Spleen (tissue), 11 donors: ENCODE results near the gene ELAVL2. TPM values are rescaled to one million over a fixed set of nuclear protein-coding genes. Genes with fewer than 3 reads are reported as not detected.

Experiments
- DNase-seq: peaks from one replicate; pipeline ENCODE4 v3.0.0-alpha.2; 2020
- H3K27ac ChIP-seq, 8 donors: fragments of 200-600 bp; sonication (generic) in 7 of 8; 1 replicate in 4 of 8; 2 replicates in 4 of 8; pipeline versions ENCODE4 v1.5.0 to v1.8.0; 2016 to 2021; ENCODE audit warnings: inconsistent platforms in 4 of 8, mild to moderate bottlenecking in 4 of 8, moderate library complexity in 1 of 8
- H3K27me3 ChIP-seq, 7 donors: fragments of 200-600 bp; sonication (generic) in 6 of 7; replicated peaks in 1 of 7; 1 replicate in 4 of 7; 2 replicates in 3 of 7; pipeline versions ENCODE4 v1.5.0 to v1.8.0; 2016 to 2021; ENCODE audit warnings: inconsistent platforms in 3 of 7, mild to moderate bottlenecking in 1 of 7
- H3K36me3 ChIP-seq, 6 donors: fragments of 200-600 bp; sonication (generic) in 5 of 6; 1 replicate in 4 of 6; 2 replicates in 2 of 6; pipeline versions ENCODE4 v1.5.0 to v1.8.0; 2016 to 2021; ENCODE audit warnings: inconsistent platforms in 2 of 6
- H3K4me1 ChIP-seq, 6 donors: fragments of 200-600 bp; sonication (generic) in 5 of 6; 1 replicate in 3 of 6; 2 replicates in 3 of 6; pipeline versions ENCODE4 v1.5.0 to v1.8.0; 2016 to 2021; ENCODE audit warnings: inconsistent platforms in 3 of 6
- H3K4me3 ChIP-seq, 8 donors: fragments of 200-600 bp; sonication (generic) in 7 of 8; 1 replicate in 4 of 8; 2 replicates in 4 of 8; pipeline versions ENCODE4 v1.5.0 to v1.8.0; 2016 to 2021; ENCODE audit warnings: inconsistent platforms in 4 of 8, mild to moderate bottlenecking in 4 of 8, moderate library complexity in 2 of 8
- H3K9me3 ChIP-seq, 8 donors: fragments of 200-600 bp; sonication (generic) in 7 of 8; 1 replicate in 4 of 8; 2 replicates in 4 of 8; pipeline versions ENCODE4 v1.5.0 to v1.8.0; 2016 to 2021; ENCODE audit warnings: inconsistent platforms in 4 of 8
- CTCF ChIP-seq, 11 experiments: fragments of 200-600 bp in 7 of 11; fragments of 450-650 bp in 4 of 11; sonication (generic) in 4 of 11; IDR thresholded peaks in 8 of 11; conservative IDR thresholded peaks in 3 of 11; 1 replicate in 7 of 11; 2 replicates in 4 of 11; pipeline versions ENCODE4 v1.4.0 to v1.8.0; 2016 to 2021; ENCODE audit warnings: antibody characterized with exemption in 11 of 11, inconsistent platforms in 4 of 11, mild to moderate bottlenecking in 1 of 11
- POLR2A ChIP-seq, 3 donors: fragments of 450-650 bp; IDR thresholded peaks; one replicate each; pipeline ENCODE4 v1.5.1; 2017; ENCODE audit warnings: antibody characterized with exemption in 3 of 3, mild to moderate bottlenecking in 1 of 3
- POLR2AphosphoS5 ChIP-seq, 3 donors: sonication (generic); formaldehyde crosslinking; IDR thresholded peaks; one replicate each; pipeline ENCODE4 v1.5.1; 2017; ENCODE audit warnings: antibody characterized with exemption in 3 of 3
- WGBS, 5 donors: extraction: QIAGEN DNeasy Blood & Tissue Kit in 3 of 5; methylation state at CpG; one replicate each; pipeline versions ENCODE4 v1.1.5 to v1.1.7; 2013 to 2018; 5-methylcytosine and 5-hydroxymethylcytosine counted together
- intact Hi-C: fragments of 100-400 bp; cut with DNase I; formaldehyde crosslinking; loops from one replicate; pipeline ENCODE4 v1.15.0; 2023; ENCODE audit warnings: low total_unique reads
- polyA plus RNA-seq, 3 donors: library from polyadenylated mRNA; stranded (reverse); fragments of 200-250 nt; gene quantifications; one replicate each; pipeline ENCODE4 v1.2.1, GENCODE V29; 2013
- total RNA-seq, 7 donors: library from RNA; depleted of rRNA in 3 of 7; stranded (reverse); fragments of >200 nt in 3 of 7; fragmentation: NEBNext Ultra II Directional in 4 of 7; extraction: Animal tissue kit (Norgen Biotek cat#: 25700) in 4 of 7; gene quantifications; one replicate each; pipeline versions ENCODE4 v1.1.0 to v1.2.1, GENCODE V29; 2016 to 2021
- donor health status: healthy with polysubstance abuse.
- donor health status: DM: no; HTN: no; CAD: no; lungs with moderate emphysema.
- donor health status: DM: no; HTN: no; CAD: no.
- donor health status: Bipolar disorder and iron deficiency.
- donor health status: healthy.
- donor health status: DM: no; HTN: no; CAD: no.
- donor health status: DM: yes; HTN: yes; CAD: no.

ELAVL2 gene
- total and polyA plus RNA-seq, 10 donors = 0.02 to 0.12 (median 0.03) TPM; not detected in 7

GRCh38 chr9:23693374-23693773, 132.7 kb downstream of the ELAVL2 start:
- H3K36me3 ChIP-seq = no peaks in the 10 kb centered on the region
- H3K27me3 ChIP-seq = no peaks in the 10 kb centered on the region
- H3K9me3 ChIP-seq = no peaks in the 10 kb centered on the region
- intact Hi-C loops = no loop called here
- H3K27ac ChIP-seq = no peak overlapping the region
- 88 to 97% (median 90%) methylated on average over 5 of the region's 5 CpGs for WGBS, 5 donors
- H3K4me3 ChIP-seq = no peak overlapping the region
- no peak for TF ChIP-seq POLR2AphosphoS5 (IDR thresholded peaks at IDR 0.05)
- no peak for TF ChIP-seq CTCF (IDR thresholded peaks at IDR 0.05 in 8 of 11, conservative IDR thresholded peaks at IDR 0.05 in 3 of 11)
- no peak for TF ChIP-seq POLR2A (IDR thresholded peaks at IDR 0.05)
- no peak for DNase-seq
- H3K4me1 ChIP-seq = no peaks in the 10 kb centered on the region

- DNase-seq = no peak
- intact Hi-C loops = no loop called here
- Histone ChIP-seq H3K4me1 (no peaks in the 10 kb centered on the region), H3K4me3 (no peak overlapping the region), H3K36me3 (no peaks in the 10 kb centered on the region), H3K27ac (no peak overlapping the region), H3K9me3 (peaks cover 0 to 7% (median 0%) of the 10 kb centered on the region in 8 donors), H3K27me3 (no peaks in the 10 kb centered on the region)
- TF ChIP-seq CTCF (IDR thresholded peaks at IDR 0.05 in 8 of 11, conservative IDR thresholded peaks at IDR 0.05 in 3 of 11) (no peak), POLR2A (IDR thresholded peaks at IDR 0.05) (no peak), POLR2AphosphoS5 (IDR thresholded peaks at IDR 0.05) (no peak)
- WGBS, 5 donors = 84 to 94% (median 92%) methylated on average over 1 of the region's 1 CpG
Observed at GRCh38 chr9:23686896-23687295, 139.1 kb downstream of the ELAVL2 start.

GRCh38 chr9:23686257-23686656, 139.8 kb downstream of the ELAVL2 start:
- Histone ChIP-seq H3K4me1 (no peaks in the 10 kb centered on the region), H3K27ac (no peak overlapping the region), H3K27me3 (no peaks in the 10 kb centered on the region), H3K4me3 (no peak overlapping the region), H3K9me3 (peaks cover 0 to 7% (median 0%) of the 10 kb centered on the region in 8 donors), H3K36me3 (no peaks in the 10 kb centered on the region)
- TF ChIP-seq CTCF (IDR thresholded peaks at IDR 0.05 in 8 of 11, conservative IDR thresholded peaks at IDR 0.05 in 3 of 11) = no peak
- no peak for TF ChIP-seq POLR2A (IDR thresholded peaks at IDR 0.05)
- no peak for TF ChIP-seq POLR2AphosphoS5 (IDR thresholded peaks at IDR 0.05)
- DNase-seq = no peak
- 78 to 91% (median 85%) methylated on average over 4 of the region's 4 CpGs for WGBS, 5 donors
- intact Hi-C loops = no loop called here

GRCh38 chr9:23683611-23684061, 142.4 kb downstream of the ELAVL2 start:
- intact Hi-C loops = no loop called here
- H3K4me1 ChIP-seq = no peaks in the 10 kb centered on the region
- 61 to 73% (median 65%) methylated on average over 7 of the region's 7 CpGs for WGBS, 5 donors
- H3K4me3 ChIP-seq = no peak overlapping the region
- H3K27ac ChIP-seq = no peak overlapping the region
- H3K27me3 ChIP-seq = no peaks in the 10 kb centered on the region
- no peaks in the 10 kb centered on the region for H3K36me3 ChIP-seq
- H3K9me3 ChIP-seq = peaks cover 0 to 7% (median 0%) of the 10 kb centered on the region in 8 donors
- DNase-seq = no peak
- TF ChIP-seq POLR2A (IDR thresholded peaks at IDR 0.05) = no peak
- TF ChIP-seq POLR2AphosphoS5 (IDR thresholded peaks at IDR 0.05) = no peak
- TF ChIP-seq CTCF (IDR thresholded peaks at IDR 0.05 in 8 of 11, conservative IDR thresholded peaks at IDR 0.05 in 3 of 11) = no peak
